ENCODE results near the gene RAB3C.
"Not testable (repeated sequence)": the region's sequence is repeated elsewhere in the genome, so short reads cannot be mapped to it uniquely, and the experiment has no call there.

The RAB3C gene

GRCh38 chr5:58675341-58675740 is 92.5 kb downstream of the RAB3C start:
- no peak for DNase-seq (ENCODE audit: low read depth)
- H3K4me3 ChIP-seq (ENCODE audit: low read length) = no peak overlapping the region
- TF ChIP-seq CTCF (IDR thresholded peaks at IDR 0.05; ENCODE audit: insufficient read depth, low read depth, low read length, missing control alignments) = no peak

- DNase-seq (ENCODE audit: low read depth) = no peak
- TF ChIP-seq CTCF (IDR thresholded peaks at IDR 0.05; ENCODE audit: insufficient read depth, low read depth, low read length, missing control alignments) = no peak
- no peak overlapping the region for H3K4me3 ChIP-seq (ENCODE audit: low read length)
These were observed 94.8 kb downstream of the RAB3C start for GRCh38 chr5:58677650-58678049.

GRCh38 chr5:58680503-58680902 is 97.6 kb downstream of the RAB3C start:
- TF ChIP-seq CTCF (IDR thresholded peaks at IDR 0.05; ENCODE audit: insufficient read depth, low read depth, low read length, missing control alignments) = no peak
- H3K4me3 ChIP-seq (ENCODE audit: low read length) = no peak overlapping the region
- no peak for DNase-seq (ENCODE audit: low read depth)

GRCh38 chr5:58681943-58682342 is 99.1 kb downstream of the RAB3C start:
- H3K4me3 ChIP-seq (ENCODE audit: low read length) = no peak overlapping the region
- no peak for DNase-seq (ENCODE audit: low read depth)
- TF ChIP-seq CTCF (IDR thresholded peaks at IDR 0.05; ENCODE audit: insufficient read depth, low read depth, low read length, missing control alignments) = no peak

- no peak overlapping the region for H3K4me3 ChIP-seq (ENCODE audit: low read length)
- peak; percentile 5 for DNase-seq (ENCODE audit: low read depth)
- no peak for TF ChIP-seq CTCF (IDR thresholded peaks at IDR 0.05; ENCODE audit: insufficient read depth, low read depth, low read length, missing control alignments)
These were observed 100.7 kb downstream of the RAB3C start for GRCh38 chr5:58683567-58683966.

- no peak for DNase-seq (ENCODE audit: low read depth)
- no peak for TF ChIP-seq CTCF (IDR thresholded peaks at IDR 0.05; ENCODE audit: insufficient read depth, low read depth, low read length, missing control alignments)
These were observed 104.2 kb downstream of the RAB3C start for GRCh38 chr5:58687079-58687478.

GRCh38 chr5:58687595-58687994 is 104.7 kb downstream of the RAB3C start:
- no peak for DNase-seq (ENCODE audit: low read depth)
- TF ChIP-seq CTCF (IDR thresholded peaks at IDR 0.05; ENCODE audit: insufficient read depth, low read depth, low read length, missing control alignments) = no peak
- no peak overlapping the region for H3K4me3 ChIP-seq (ENCODE audit: low read length)

More at GRCh38 chr5:58687079-58687478, 104.2 kb downstream of the RAB3C start:
- H3K4me3 ChIP-seq (ENCODE audit: low read length) = no peak overlapping the region

- not testable (repeated sequence) for H3K4me3 ChIP-seq (ENCODE audit: low read length); DNase-seq (ENCODE audit: low read depth)
These were observed 116.3 kb downstream of the RAB3C start for GRCh38 chr5:58699088-58699761.

All from epithelial cell of esophagus (primary cell).